Muscle layer of duodenum (tissue), 2 donors: ENCODE results near the gene APLN.

Source experiments
- H3K27ac ChIP-seq: one replicate; pipeline ENCODE4 v1.7.0; 2013; ENCODE audit warnings: mild to moderate bottlenecking, low read length
- H3K27me3 ChIP-seq: one replicate; pipeline ENCODE4 v1.7.0; 2013; ENCODE audit warnings: low read depth, mild to moderate bottlenecking, control low read depth, low read length
- H3K36me3 ChIP-seq, 2 donors: one replicate each; pipeline ENCODE4 v1.7.0; 2013; ENCODE audit warnings: low read length in 2 of 2, control low read depth in 1 of 2, mild to moderate bottlenecking in 1 of 2; ENCODE audit not compliant: insufficient read depth in 2 of 2, control insufficient read depth in 1 of 2
- H3K4me1 ChIP-seq, 2 donors: one replicate each; pipeline ENCODE4 v1.7.0; 2013; ENCODE audit warnings: low read length in 2 of 2, mild to moderate bottlenecking in 2 of 2, control low read depth in 1 of 2, moderate library complexity in 1 of 2; ENCODE audit not compliant: insufficient read depth in 2 of 2, control insufficient read depth in 1 of 2
- H3K4me3 ChIP-seq, 2 donors: one replicate each; pipeline ENCODE4 v1.7.0; 2013; ENCODE audit warnings: low read length in 2 of 2, low read depth in 1 of 2, mild to moderate bottlenecking in 1 of 2
- H3K9me3 ChIP-seq, 2 donors: one replicate each; pipeline ENCODE4 v1.7.0; 2013; ENCODE audit warnings: low read length in 2 of 2, control low read depth in 1 of 2, mild to moderate bottlenecking in 1 of 2; ENCODE audit not compliant: control insufficient read depth in 1 of 2
- donor health status: healthy.

APLN gene

GRCh38 chrX:129690435-129690834 is 35.7 kb upstream of the APLN start:
- no peaks in the 10 kb centered on the region for H3K9me3 ChIP-seq
- no peak overlapping the region for H3K27ac ChIP-seq
- H3K4me3 ChIP-seq = no peak overlapping the region
- H3K4me1 ChIP-seq = peaks cover 0 to 5% of the 10 kb centered on the region in 2 donors
- H3K36me3 ChIP-seq = no peaks in the 10 kb centered on the region
- H3K27me3 ChIP-seq = no peaks in the 10 kb centered on the region

GRCh38 chrX:129689796-129690195 is 35.0 kb upstream of the APLN start:
- Histone ChIP-seq H3K27ac (no peak overlapping the region), H3K27me3 (no peaks in the 10 kb centered on the region), H3K9me3 (no peaks in the 10 kb centered on the region), H3K4me3 (no peak overlapping the region), H3K36me3 (no peaks in the 10 kb centered on the region), H3K4me1 (peaks cover 0 to 5% of the 10 kb centered on the region in 2 donors)

GRCh38 chrX:129688097-129688496 is 33.3 kb upstream of the APLN start:
- Histone ChIP-seq H3K4me3 (no peak overlapping the region), H3K36me3 (no peaks in the 10 kb centered on the region), H3K27me3 (no peaks in the 10 kb centered on the region), H3K4me1 (peaks cover 0 to 5% of the 10 kb centered on the region in 2 donors), H3K27ac (no peak overlapping the region), H3K9me3 (no peaks in the 10 kb centered on the region)

GRCh38 chrX:129686422-129686948 is 31.7 kb upstream of the APLN start:
- no peaks in the 10 kb centered on the region for H3K9me3 ChIP-seq
- peaks cover 0 to 5% of the 10 kb centered on the region in 2 donors for H3K4me1 ChIP-seq
- H3K27ac ChIP-seq = no peak overlapping the region
- H3K27me3 ChIP-seq = no peaks in the 10 kb centered on the region
- no peak overlapping the region for H3K4me3 ChIP-seq
- no peaks in the 10 kb centered on the region for H3K36me3 ChIP-seq

- no peak overlapping the region for H3K27ac ChIP-seq
- H3K4me3 ChIP-seq = no peak overlapping the region
- H3K9me3 ChIP-seq = no peaks in the 10 kb centered on the region
- peaks cover 0 to 5% of the 10 kb centered on the region in 2 donors for H3K4me1 ChIP-seq
- H3K27me3 ChIP-seq = no peaks in the 10 kb centered on the region
- H3K36me3 ChIP-seq = no peaks in the 10 kb centered on the region
These were observed 28.2 kb upstream of the APLN start for GRCh38 chrX:129682979-129683378.

- Histone ChIP-seq H3K4me1 (no peaks in the 10 kb centered on the region), H3K9me3 (no peaks in the 10 kb centered on the region), H3K36me3 (no peaks in the 10 kb centered on the region), H3K27ac (no peak overlapping the region), H3K4me3 (no peak overlapping the region), H3K27me3 (no peaks in the 10 kb centered on the region)
These were observed 25.1 kb upstream of the APLN start for GRCh38 chrX:129679901-129680300.

DNA sequence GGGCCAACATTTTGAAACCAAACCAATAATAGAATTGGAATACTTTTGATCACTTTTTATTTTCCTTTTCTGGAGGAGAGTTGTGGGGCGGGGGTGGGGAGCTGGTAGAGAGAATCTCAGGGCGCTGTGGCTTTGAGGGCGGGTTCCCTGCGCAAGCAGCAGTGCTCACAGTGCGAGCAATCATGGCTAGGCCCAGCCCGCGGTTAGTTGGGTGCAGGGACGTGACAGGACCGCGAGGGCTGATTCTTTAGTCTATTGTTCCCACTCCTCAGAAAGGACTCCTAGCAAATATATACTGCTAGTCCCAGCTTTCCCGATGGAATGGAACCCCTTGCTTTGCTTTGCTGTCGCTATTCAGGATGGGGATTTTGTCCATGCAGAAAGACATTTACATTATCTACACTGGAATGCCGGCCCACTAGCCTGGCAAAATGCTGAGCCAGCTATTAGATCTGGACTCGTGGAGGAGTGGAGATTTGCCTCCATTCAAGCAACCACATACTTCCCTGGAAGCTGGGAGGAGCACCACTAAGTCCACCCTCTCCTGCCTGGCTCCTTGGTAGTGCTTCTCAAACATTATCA is 23.9 kb upstream of the APLN start:
- Histone ChIP-seq H3K27me3 (no peaks in the 10 kb centered on the region), H3K4me3 (peak overlapping the region; percentile 46 to 61), H3K9me3 (no peaks in the 10 kb centered on the region), H3K27ac (peak overlapping the region; percentile 16), H3K4me1 (no peaks in the 10 kb centered on the region), H3K36me3 (no peaks in the 10 kb centered on the region)

DNA sequence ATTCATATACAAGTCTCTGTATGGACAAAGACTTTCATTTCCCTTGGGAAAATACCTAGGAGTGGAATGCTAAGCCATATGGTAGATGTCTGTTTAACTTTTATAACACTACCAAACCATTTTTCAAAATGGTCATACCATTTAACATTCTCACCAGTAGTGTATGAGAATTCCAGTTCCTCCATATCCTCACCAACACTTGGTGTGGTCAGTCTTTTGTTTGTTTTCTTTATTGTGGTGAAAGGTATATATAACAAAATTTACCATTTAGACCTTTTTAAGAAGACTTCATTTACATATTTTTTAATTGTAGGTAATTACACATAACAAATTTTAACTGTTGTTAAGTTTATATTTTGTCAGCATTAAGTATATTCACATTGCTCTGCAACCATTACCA is 12.7 kb upstream of the APLN start:
- no peaks in the 10 kb centered on the region for H3K36me3 ChIP-seq
- H3K27me3 ChIP-seq = no peaks in the 10 kb centered on the region
- H3K4me3 ChIP-seq = no peak overlapping the region
- no peaks in the 10 kb centered on the region for H3K4me1 ChIP-seq
- peaks cover 0 to 1% of the 10 kb centered on the region in 2 donors for H3K9me3 ChIP-seq
- H3K27ac ChIP-seq = no peak overlapping the region

DNA sequence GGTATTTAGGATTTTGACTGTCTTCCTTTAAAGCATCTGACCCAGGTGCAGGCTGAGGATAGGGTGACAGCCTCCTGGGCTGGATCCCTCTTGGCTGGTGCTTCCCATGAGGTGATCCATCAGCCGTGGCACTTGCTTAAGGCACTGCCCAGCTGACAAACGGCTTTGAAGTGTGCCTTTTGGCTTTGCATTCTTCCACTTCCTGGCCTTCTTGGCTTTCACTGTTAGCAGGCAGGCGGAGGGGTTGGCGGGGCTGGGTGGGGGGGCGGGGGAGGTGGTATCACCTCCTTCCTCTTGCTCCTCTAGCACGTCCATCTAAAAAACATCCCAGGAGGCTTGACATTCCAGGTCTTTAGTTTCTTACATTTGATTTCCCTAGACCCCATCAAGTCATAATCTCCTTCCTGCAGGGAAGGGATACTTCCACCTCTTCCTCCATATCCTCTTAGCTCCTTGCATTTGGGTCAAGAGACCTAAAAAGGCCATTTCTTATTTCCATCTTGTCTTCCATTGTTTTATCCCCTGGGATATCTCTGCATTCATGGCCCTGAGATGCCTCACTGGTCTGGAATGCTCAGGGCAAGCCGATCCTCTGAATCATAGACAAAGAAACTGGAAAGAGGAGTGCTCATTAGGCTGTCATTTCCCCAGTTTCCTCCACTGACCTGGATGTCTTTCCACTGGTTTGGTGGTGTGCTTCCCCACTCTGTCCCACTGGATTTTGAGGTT is 11.3 kb upstream of the APLN start:
- Histone ChIP-seq H3K27ac (no peak overlapping the region), H3K4me3 (no peak overlapping the region), H3K9me3 (no peaks in the 10 kb centered on the region), H3K36me3 (no peaks in the 10 kb centered on the region), H3K4me1 (no peaks in the 10 kb centered on the region), H3K27me3 (no peaks in the 10 kb centered on the region)

GRCh38 chrX:129663171-129663570 is 8.4 kb upstream of the APLN start:
- H3K9me3 ChIP-seq = no peaks in the 10 kb centered on the region
- no peaks in the 10 kb centered on the region for H3K36me3 ChIP-seq
- H3K27me3 ChIP-seq = no peaks in the 10 kb centered on the region
- no peak overlapping the region for H3K4me3 ChIP-seq
- H3K27ac ChIP-seq = no peak overlapping the region
- H3K4me1 ChIP-seq = no peaks in the 10 kb centered on the region

- no peak overlapping the region for H3K27ac ChIP-seq
- no peak overlapping the region for H3K4me3 ChIP-seq
- H3K27me3 ChIP-seq = no peaks in the 10 kb centered on the region
- no peaks in the 10 kb centered on the region for H3K4me1 ChIP-seq
- H3K36me3 ChIP-seq = no peaks in the 10 kb centered on the region
- H3K9me3 ChIP-seq = no peaks in the 10 kb centered on the region
These were observed 6.6 kb upstream of the APLN start for GRCh38 chrX:129661369-129661768.
